HepG2 (cell line): Measurements from ENCODE around the gene DDI2. TPM values are rescaled to one million over a fixed set of nuclear protein-coding genes. Genes with fewer than 3 reads are reported as not detected.

Experiments
- CEBPB ChIP-seq: IDR thresholded peaks from 2 replicates; pipeline ENCODE4 v1.6.1; 2011; ENCODE audit warnings: low read depth, low read length, improper control_type of control experiment, borderline replicate concordance
- KLF6 ChIP-seq: IDR thresholded peaks from 2 replicates; pipeline ENCODE4 v1.8.0; 2016; ENCODE audit warnings: missing biosample characterization, missing genetic modification reagents
- MIER3 ChIP-seq: IDR thresholded peaks from 2 replicates; pipeline ENCODE4 v1.6.1; 2016; ENCODE audit warnings: missing compliant biosample characterization, borderline replicate concordance
- NFATC3 ChIP-seq: sonication (generic); formaldehyde crosslinking; IDR thresholded peaks from 2 replicates; pipeline ENCODE4 v1.5.1; 2020; ENCODE audit warnings: mild to moderate bottlenecking, missing genetic modification reagents
- NFYC ChIP-seq: IDR thresholded peaks from 2 replicates; pipeline ENCODE4 v1.6.1; 2016; ENCODE audit warnings: missing genetic modification reagents, missing compliant biosample characterization
- RAD21 ChIP-seq: fragments of 450-650 bp; formaldehyde crosslinking; IDR thresholded peaks from 2 replicates; pipeline ENCODE4 v1.5.0; 2020; ENCODE audit warnings: mild to moderate bottlenecking
- RXRB ChIP-seq: IDR thresholded peaks from 2 replicates; pipeline ENCODE4 v1.6.1; 2016; ENCODE audit warnings: borderline replicate concordance, missing genetic modification reagents, missing compliant biosample characterization
- SPEN ChIP-seq: sonication (generic); formaldehyde crosslinking; IDR thresholded peaks from 2 replicates; pipeline ENCODE4 v1.5.1; 2020; ENCODE audit warnings: low read depth, mild to moderate bottlenecking, missing genetic modification reagents
- TGIF2 ChIP-seq: IDR thresholded peaks from 2 replicates; pipeline ENCODE4 v1.6.1; 2016; ENCODE audit warnings: control low read depth, missing compliant biosample characterization
- ZFP36 ChIP-seq: fragments of 150-350 bp; IDR thresholded peaks from 2 replicates; pipeline ENCODE4 v1.6.1; 2018; ENCODE audit warnings: borderline replicate concordance, low read length, low read depth; ENCODE audit not compliant: partially characterized antibody
- ZKSCAN8 ChIP-seq: IDR thresholded peaks from 2 replicates; pipeline ENCODE4 v1.6.1; 2016; ENCODE audit warnings: borderline replicate concordance, missing genetic modification reagents, missing compliant biosample characterization
- ZNF24 ChIP-seq: fragments of 450-650 bp; IDR thresholded peaks from 2 replicates; pipeline ENCODE4 v1.6.1; 2017; ENCODE audit warnings: antibody characterized with exemption, mild to moderate bottlenecking
- ZNF367 ChIP-seq: sonication (generic); formaldehyde crosslinking; IDR thresholded peaks from 2 replicates; pipeline ENCODE4 v1.4.0; 2020; ENCODE audit warnings: missing genetic modification reagents, borderline replicate concordance
- ZNF460 ChIP-seq: sonication (generic); formaldehyde crosslinking; IDR thresholded peaks from 2 replicates; pipeline ENCODE4 v1.5.1; 2020; ENCODE audit warnings: missing genetic modification reagents, mild to moderate bottlenecking, borderline replicate concordance
- ZNF501 ChIP-seq: sonication (generic); formaldehyde crosslinking; IDR thresholded peaks from 2 replicates; pipeline ENCODE4 v1.5.1; 2020; ENCODE audit warnings: mild to moderate bottlenecking, moderate library complexity, missing genetic modification reagents
- ZNF577 ChIP-seq: sonication (generic); formaldehyde crosslinking; IDR thresholded peaks from 2 replicates; pipeline ENCODE4 v1.4.0; 2020; ENCODE audit warnings: mild to moderate bottlenecking, low read depth, missing genetic modification reagents, borderline replicate concordance
- polyA plus RNA-seq, 8 experiments: library from polyadenylated mRNA; depleted of rRNA in 3 of 8; stranded (reverse) in 7 of 8; unstranded in 1 of 8; fragments of >200 nt; fragmentation: Illumina TruSeq in 4 of 8; extraction: Trizol in 4 of 8; gene quantifications; 2 replicates each; pipeline versions ENCODE4 v1.2.1 to v1.2.3, GENCODE V29; 2011 to 2016; ENCODE audit warnings: low read depth in 4 of 8, missing spikeins in 1 of 8, mixed read lengths in 1 of 8; ENCODE audit not compliant: insufficient read depth in 1 of 8
- total RNA-seq, 5 experiments: library from RNA; depleted of rRNA; stranded (reverse); fragments of >200 nt; fragmentation: Illumina TruSeq; extraction: Trizol; gene quantifications; 2 replicates each; pipeline ENCODE4 v1.2.3, GENCODE V29; 2016; ENCODE audit warnings: low read depth in 1 of 5
- TF ChIP-seq, protein P1 (sequence below): sonication (generic); formaldehyde crosslinking; IDR thresholded peaks from 2 replicates; pipeline ENCODE4 v1.9.0; 2021; ENCODE audit warnings: missing genetic modification reagents, borderline replicate concordance
- TF ChIP-seq, protein P2 (sequence below): sonication (generic); formaldehyde crosslinking; IDR thresholded peaks from 2 replicates; pipeline ENCODE4 v1.4.0; 2020; ENCODE audit warnings: missing genetic modification reagents, mild to moderate bottlenecking, borderline replicate concordance
- TF ChIP-seq, protein P3 (sequence below): sonication (generic); formaldehyde crosslinking; IDR thresholded peaks from 2 replicates; pipeline ENCODE4 v1.5.0; 2020; ENCODE audit warnings: missing genetic modification reagents, mild to moderate bottlenecking, borderline replicate concordance
- TF ChIP-seq, protein P4 (sequence below): sonication (generic); formaldehyde crosslinking; IDR thresholded peaks from 2 replicates; pipeline ENCODE4 v1.4.0; 2020; ENCODE audit warnings: missing genetic modification reagents

The DDI2 gene
- total and polyA plus RNA-seq, 2 of the 13 experiments (the other 11 are each of a cell fraction or from before 2014, with no cell fraction given) = 8.5 to 25.7 TPM

DNA sequence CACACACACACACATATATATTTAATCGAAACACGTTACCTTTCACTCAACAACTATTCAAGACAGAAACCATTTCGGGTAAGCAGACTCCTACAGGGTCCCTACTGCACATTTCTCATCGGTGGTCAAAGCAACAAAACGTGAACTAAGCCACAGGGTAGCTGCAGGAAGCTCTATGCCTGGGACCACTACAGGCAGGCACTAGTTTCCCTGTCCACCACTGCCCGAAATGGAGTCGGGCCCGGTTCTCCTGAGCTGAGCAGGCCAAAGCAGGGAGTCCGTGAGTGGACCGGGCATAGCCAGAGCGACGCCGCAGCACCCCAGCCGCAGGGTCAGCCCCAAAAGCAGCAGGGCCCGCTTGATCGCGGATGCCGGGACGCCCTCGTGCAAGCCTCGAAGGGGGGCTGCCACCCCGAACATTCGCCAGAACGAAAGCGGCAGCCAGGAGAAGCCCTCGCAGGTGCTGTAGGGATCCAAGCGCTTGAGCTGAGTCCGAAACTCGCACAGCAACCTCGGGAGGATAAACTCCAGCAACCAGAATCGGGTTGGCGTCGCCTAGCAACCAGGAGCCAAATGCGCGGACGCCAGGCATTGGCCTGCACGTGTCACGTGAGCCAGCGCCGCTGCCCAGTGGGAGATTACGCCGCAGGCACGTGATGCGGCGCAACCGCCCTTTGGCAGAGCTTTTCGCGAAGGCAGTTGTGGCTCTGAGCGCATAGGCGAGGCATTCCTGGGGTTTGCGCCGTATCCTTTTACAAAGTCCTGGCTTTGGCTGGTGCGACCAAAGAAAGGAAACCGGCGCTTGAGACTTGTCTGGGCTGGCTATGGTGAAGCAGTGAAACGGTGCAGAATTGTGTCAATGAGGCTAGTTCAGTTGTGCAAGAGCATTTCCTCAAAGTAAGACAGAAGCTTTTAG lies 13.9 kb upstream of the DDI2 start (continued):
- no peak; the same call in 1 of the 2 replicates for TF ChIP-seq ZKSCAN8 (CRISPR knock-in tag)
- TF ChIP-seq ZNF460 (CRISPR knock-in tag) = no peak
- TF ChIP-seq TGIF2 (CRISPR knock-in tag) = peak; percentile 86
- no peak for TF ChIP-seq ZNF577 (CRISPR knock-in tag)
- peak; percentile 34; the same call in 1 of the 2 replicates for TF ChIP-seq RXRB (CRISPR knock-in tag)
- no peak for TF ChIP-seq ZNF24
- TF ChIP-seq ZFP36 = no peak
- TF ChIP-seq, protein P1, sequence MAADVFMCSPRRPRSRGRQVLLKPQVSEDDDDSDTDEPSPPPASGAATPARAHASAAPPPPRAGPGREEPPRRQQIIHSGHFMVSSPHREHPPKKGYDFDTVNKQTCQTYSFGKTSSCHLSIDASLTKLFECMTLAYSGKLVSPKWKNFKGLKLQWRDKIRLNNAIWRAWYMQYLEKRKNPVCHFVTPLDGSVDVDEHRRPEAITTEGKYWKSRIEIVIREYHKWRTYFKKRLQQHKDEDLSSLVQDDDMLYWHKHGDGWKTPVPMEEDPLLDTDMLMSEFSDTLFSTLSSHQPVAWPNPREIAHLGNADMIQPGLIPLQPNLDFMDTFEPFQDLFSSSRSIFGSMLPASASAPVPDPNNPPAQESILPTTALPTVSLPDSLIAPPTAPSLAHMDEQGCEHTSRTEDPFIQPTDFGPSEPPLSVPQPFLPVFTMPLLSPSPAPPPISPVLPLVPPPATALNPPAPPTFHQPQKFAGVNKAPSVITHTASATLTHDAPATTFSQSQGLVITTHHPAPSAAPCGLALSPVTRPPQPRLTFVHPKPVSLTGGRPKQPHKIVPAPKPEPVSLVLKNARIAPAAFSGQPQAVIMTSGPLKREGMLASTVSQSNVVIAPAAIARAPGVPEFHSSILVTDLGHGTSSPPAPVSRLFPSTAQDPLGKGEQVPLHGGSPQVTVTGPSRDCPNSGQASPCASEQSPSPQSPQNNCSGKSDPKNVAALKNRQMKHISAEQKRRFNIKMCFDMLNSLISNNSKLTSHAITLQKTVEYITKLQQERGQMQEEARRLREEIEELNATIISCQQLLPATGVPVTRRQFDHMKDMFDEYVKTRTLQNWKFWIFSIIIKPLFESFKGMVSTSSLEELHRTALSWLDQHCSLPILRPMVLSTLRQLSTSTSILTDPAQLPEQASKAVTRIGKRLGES (CRISPR knock-in tag) = 0 out of 2 replicates have a peak, but pooled peaks have one; percentile 18
- peak; percentile 69; the same call in 1 of the 2 replicates for TF ChIP-seq SPEN
- TF ChIP-seq ZNF367 (CRISPR knock-in tag) = no peak
- TF ChIP-seq, protein P2, sequence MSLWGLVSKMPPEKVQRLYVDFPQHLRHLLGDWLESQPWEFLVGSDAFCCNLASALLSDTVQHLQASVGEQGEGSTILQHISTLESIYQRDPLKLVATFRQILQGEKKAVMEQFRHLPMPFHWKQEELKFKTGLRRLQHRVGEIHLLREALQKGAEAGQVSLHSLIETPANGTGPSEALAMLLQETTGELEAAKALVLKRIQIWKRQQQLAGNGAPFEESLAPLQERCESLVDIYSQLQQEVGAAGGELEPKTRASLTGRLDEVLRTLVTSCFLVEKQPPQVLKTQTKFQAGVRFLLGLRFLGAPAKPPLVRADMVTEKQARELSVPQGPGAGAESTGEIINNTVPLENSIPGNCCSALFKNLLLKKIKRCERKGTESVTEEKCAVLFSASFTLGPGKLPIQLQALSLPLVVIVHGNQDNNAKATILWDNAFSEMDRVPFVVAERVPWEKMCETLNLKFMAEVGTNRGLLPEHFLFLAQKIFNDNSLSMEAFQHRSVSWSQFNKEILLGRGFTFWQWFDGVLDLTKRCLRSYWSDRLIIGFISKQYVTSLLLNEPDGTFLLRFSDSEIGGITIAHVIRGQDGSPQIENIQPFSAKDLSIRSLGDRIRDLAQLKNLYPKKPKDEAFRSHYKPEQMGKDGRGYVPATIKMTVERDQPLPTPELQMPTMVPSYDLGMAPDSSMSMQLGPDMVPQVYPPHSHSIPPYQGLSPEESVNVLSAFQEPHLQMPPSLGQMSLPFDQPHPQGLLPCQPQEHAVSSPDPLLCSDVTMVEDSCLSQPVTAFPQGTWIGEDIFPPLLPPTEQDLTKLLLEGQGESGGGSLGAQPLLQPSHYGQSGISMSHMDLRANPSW = peak; percentile 94; the same call in 1 of the 2 replicates
- TF ChIP-seq CEBPB = peak; percentile 83; the same call in 1 of the 2 replicates
- TF ChIP-seq, protein P3, sequence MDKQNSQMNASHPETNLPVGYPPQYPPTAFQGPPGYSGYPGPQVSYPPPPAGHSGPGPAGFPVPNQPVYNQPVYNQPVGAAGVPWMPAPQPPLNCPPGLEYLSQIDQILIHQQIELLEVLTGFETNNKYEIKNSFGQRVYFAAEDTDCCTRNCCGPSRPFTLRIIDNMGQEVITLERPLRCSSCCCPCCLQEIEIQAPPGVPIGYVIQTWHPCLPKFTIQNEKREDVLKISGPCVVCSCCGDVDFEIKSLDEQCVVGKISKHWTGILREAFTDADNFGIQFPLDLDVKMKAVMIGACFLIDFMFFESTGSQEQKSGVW = no peak
- peak; percentile 91 for TF ChIP-seq ZNF501
- TF ChIP-seq NFATC3 (CRISPR knock-in tag) = no peak
- peak; percentile 13; the same call in 1 of the 2 replicates for TF ChIP-seq RAD21 (CRISPR knock-in tag)
- peak; percentile 71; the same call in 1 of the 2 replicates for TF ChIP-seq KLF6 (CRISPR knock-in tag)
- TF ChIP-seq MIER3 (CRISPR knock-in tag) = peak; percentile 93; the same call in 1 of the 2 replicates
- peak; percentile 98 for TF ChIP-seq NFYC
- TF ChIP-seq, protein P4, sequence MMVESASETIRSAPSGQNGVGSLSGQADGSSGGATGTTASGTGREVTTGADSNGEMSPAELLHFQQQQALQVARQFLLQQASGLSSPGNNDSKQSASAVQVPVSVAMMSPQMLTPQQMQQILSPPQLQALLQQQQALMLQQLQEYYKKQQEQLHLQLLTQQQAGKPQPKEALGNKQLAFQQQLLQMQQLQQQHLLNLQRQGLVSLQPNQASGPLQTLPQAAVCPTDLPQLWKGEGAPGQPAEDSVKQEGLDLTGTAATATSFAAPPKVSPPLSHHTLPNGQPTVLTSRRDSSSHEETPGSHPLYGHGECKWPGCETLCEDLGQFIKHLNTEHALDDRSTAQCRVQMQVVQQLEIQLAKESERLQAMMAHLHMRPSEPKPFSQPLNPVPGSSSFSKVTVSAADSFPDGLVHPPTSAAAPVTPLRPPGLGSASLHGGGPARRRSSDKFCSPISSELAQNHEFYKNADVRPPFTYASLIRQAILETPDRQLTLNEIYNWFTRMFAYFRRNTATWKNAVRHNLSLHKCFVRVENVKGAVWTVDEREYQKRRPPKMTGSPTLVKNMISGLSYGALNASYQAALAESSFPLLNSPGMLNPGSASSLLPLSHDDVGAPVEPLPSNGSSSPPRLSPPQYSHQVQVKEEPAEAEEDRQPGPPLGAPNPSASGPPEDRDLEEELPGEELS (CRISPR knock-in tag) = peak; percentile 36
